Right forelimb (tissue), 1 donor: Measurements from ENCODE around the gene RNPC3.
"Not testable (repeated sequence)": the region's sequence is repeated elsewhere in the genome, so short reads cannot be mapped to it uniquely, and the experiment has no call there.

Experiments
- DNase-seq: peaks from one replicate; pipeline ENCODE4 v3.0.0-alpha.2; 2018

The RNPC3 gene

GRCh38 chr1:103561124-103561523 lies 35.6 kb downstream of the RNPC3 start:
- DNase-seq: not testable (repeated sequence)

GRCh38 chr1:103561643-103562395 lies 36.3 kb downstream of the RNPC3 start:
- DNase-seq: no peak

GRCh38 chr1:103563056-103563455 lies 37.6 kb downstream of the RNPC3 start:
- DNase-seq: no peak

- no peak for DNase-seq
Measured at GRCh38 chr1:103569493-103569892, 44.0 kb downstream of the RNPC3 start.

- DNase-seq: not testable (repeated sequence)
Measured at GRCh38 chr1:103571289-103571688, 45.8 kb downstream of the RNPC3 start, which contains the start of gene AMY2B. TSS of gene AMY2B (plus strand) at chr1:103571589. CDS start at chr1:103571603, 14 bp downstream.

GRCh38 chr1:103576065-103576464 lies 50.6 kb downstream of the RNPC3 start:
- DNase-seq: no peak

GRCh38 chr1:103576784-103577183 lies 51.3 kb downstream of the RNPC3 start:
- DNase-seq: not testable (repeated sequence)

- DNase-seq: no peak
Measured at GRCh38 chr1:103582464-103582863, 57.0 kb downstream of the RNPC3 start.

GRCh38 chr1:103583887-103584286 lies 58.4 kb downstream of the RNPC3 start:
- DNase-seq: no peak

- DNase-seq: no peak
Measured at GRCh38 chr1:103584537-103584936, 59.0 kb downstream of the RNPC3 start.

- not testable (repeated sequence) for DNase-seq
Measured at GRCh38 chr1:103602740-103603139, 77.2 kb downstream of the RNPC3 start.
